Lower leg skin (tissue), 3 donors: ENCODE results near the gene KXD1.

Experiments used
- CTCF ChIP-seq, 3 donors: fragments of 450-650 bp; IDR thresholded peaks; one replicate each; pipeline ENCODE4 v1.5.1; 2016; ENCODE audit warnings: antibody characterized with exemption in 3 of 3, mild to moderate bottlenecking in 3 of 3, moderate library complexity in 2 of 3
- POLR2A ChIP-seq, 2 donors: fragments of 450-650 bp; IDR thresholded peaks; one replicate each; pipeline ENCODE4 v1.6.1; 2016 to 2017; ENCODE audit warnings: antibody characterized with exemption in 2 of 2, mild to moderate bottlenecking in 1 of 2, moderate library complexity in 1 of 2

- TF ChIP-seq CTCF (IDR thresholded peaks at IDR 0.05) = no peak
- TF ChIP-seq POLR2A (IDR thresholded peaks at IDR 0.05) = no peak
Observed at GRCh38 chr19:18536475-18536874, 21.2 kb upstream of the KXD1 start.
